HG03565 (cell line): ENCODE data around the gene IL6R.

ENCODE experiments used
- ATAC-seq: cut with Tn5 transposase; IDR thresholded peaks from one replicate; pipeline ENCODE4 v1.9.1; 2021; ENCODE audit warnings: mild to moderate bottlenecking, moderate library complexity; ENCODE audit not compliant: unreplicated experiment

Gene IL6R

DNA sequence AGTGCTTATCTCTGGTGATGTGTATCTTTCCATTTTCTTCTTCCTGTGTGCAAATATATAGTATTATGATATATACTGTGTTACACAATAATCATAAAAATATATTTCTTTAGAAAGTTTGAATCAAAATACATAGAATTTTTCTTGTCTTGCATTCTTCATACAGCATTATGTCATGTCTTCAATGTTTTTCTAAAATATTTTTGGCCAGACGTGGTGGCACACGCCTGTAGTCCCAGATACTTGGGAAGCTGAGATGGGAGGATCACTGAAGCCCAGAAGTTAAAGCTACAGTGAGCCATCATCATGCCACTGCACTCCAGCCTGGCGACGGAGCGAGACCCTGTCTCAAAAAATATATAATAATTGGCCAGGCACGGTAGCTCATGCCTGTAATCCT lies 41.6 kb downstream of the IL6R start:
- ATAC-seq: no peak

DNA sequence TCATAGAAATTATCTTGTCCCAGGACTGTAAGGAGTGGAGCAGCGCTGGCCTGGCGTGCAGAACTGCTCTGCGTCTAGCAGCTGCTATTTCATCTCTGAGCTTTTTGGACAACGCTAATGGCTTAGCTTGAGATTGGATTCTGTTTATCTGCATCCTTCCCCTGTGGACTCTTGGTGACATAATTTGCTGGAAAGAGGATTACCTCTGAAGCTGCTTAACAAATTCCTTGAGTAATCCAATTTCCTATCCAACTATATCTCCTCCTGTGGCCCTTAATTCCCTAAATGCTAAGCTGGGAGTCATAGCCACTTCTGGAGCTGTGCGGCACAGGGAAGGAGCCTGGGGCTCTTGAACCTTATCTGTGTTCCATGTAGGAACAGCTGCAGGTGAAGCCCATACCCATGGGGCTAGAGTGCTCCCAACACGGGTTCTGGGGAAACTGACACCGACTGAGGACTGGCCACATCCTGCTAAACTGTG lies 43.2 kb downstream of the IL6R start:
- no peak for ATAC-seq

DNA sequence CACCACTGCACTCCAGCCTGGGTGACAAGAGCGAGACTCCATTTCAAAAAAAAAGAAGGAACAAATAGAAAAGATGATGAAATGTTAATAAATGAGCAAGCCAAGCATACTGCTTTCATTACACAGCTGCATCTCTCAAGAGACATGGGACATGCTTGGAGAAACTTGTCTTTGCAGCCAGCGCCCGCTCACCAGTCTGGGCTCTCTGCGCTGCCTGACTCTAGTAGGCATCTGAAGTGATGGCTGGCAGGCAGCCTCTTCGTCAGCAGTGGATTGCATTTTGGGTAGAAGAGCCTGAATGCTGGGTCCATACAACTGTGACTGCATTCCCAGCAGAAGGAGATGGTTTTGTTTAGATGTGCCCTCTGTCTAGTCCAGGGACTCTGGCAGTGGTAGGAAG lies 48.0 kb downstream of the IL6R start:
- no peak for ATAC-seq

DNA sequence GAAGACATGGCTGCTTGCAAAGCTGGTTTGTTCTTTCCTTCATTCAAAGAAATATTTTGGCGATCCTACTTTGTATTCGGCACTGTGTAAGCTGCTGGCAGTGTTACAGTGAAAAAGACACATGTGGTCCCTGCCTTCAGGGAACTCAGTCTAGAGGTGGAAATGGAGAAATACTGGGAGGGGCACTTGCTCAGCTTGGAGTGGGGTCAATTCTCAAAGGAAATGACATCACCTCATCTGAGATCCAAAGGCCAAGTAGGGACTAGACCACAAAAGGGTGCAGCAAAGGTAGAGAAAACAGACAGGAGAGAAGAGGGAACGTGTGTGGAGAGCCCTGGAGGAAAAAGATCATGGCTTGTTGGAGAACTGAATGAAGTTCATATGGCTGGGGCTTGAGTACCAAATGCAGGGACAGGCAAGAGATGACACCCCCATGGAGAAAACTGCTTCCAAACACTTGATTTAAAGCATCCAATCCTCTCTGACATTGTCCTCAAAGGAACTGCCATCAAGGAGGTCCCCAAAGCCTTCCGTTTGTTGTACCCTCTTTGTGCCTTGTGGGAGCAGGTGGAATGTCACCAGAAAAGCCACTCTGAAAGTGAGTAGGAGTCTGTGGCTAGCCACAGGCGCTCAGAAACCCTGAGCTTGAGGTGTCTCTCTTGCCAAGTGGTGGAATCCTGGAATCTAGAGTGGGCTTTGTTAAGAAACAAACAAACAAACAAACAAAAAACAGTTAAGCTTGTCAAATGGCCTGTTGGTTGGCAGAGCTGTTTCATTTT lies 48.6 kb downstream of the IL6R start:
- ATAC-seq: no peak

DNA sequence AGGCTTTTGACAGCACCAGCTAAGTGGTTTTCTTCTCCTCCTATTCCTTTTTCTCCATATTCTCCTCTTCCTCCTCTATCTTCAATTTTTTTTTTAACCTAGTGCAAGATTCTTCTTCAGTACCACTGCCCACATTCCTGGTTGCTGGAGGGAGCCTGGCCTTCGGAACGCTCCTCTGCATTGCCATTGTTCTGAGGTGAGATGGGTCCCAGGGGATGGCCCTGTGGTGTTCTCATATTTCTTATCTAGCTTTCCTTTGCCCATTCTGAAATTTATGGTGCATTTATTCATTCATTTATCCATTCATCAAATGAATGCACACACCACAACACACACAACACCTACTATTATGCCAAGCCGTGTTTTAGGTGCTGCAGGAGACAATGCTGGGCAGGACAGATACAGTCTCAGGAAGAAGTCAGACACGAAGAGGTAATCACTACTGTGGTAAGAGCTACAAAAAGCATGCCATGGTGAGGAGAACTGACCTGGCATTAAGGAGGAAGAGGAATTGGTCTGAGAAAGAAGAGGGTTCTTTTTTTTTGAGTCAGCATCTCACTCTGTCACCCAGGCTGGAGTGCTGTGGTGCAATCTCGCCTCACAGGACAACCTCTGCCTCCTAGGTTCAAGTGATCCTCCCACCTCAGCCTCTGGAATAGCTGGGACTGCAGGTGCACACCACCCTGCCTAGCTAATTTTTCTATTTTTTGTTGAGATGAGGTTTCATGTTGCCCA lies 49.4 kb downstream of the IL6R start:
- ATAC-seq: no peak

DNA sequence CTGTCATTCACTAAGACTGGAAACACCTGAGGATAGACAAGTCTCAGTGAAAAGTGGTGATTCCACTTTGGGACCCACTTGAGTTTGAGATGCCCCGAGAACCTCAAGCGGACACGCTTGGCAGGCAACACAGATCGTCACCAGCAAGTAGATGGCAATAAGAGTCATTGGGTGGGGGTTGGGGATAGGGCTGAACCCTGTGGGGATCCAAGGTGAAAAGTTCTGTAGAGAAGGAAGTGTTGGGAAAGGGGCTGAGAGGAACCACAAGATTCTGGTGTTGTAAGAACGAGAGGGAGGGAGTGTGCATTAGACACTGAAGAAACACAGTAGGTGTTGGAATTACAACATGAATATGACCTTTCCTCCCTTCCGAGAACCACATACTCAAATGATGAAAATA lies 51.5 kb downstream of the IL6R start:
- ATAC-seq: no peak

DNA sequence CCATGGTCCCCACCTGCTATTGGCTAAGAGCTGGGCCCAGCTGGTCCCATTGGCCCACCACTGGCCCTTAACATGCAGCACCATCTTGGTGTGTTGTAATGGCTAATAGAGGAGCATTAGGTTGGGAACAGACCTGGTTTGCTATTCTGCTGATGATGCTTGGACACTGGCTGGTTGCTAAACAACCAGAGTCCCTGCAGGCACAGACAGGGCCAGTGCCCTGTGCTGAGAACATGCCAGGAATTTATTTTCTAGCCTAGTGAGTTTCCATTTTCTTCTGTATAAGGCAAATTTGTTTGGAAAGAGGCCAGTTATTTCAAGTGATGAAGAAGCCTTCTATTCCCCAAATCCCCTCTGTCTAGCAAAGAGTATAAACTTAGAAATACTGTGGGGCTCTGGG lies 53.9 kb downstream of the IL6R start:
- no peak for ATAC-seq

DNA sequence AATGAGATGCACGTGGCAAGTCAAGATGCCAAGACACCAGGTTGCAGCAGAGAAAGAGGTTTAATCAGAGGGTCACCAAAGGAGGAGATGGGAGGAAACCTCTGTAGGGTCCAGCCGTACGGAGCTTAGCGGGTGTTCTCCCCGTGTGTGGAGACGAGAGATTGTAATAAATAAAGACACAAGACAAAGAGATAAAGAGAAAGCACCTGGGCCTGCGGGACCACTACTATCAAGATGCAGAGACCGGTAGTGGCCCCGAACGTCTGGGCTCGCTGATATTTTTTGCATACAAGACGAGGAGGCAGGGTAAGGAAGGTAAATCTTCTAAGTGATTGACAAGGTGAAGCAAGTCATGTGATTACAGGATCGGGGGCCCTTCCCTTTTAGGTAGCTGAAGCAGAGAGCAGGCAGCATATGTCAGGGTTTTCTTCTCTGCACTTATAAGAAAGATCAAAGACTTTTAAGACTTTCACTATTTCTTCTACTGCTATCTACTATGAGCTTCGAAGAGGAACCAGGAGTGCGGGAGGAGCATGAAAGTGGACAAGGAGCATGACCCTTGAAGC lies 55.6 kb downstream of the IL6R start:
- ATAC-seq: no peak

DNA sequence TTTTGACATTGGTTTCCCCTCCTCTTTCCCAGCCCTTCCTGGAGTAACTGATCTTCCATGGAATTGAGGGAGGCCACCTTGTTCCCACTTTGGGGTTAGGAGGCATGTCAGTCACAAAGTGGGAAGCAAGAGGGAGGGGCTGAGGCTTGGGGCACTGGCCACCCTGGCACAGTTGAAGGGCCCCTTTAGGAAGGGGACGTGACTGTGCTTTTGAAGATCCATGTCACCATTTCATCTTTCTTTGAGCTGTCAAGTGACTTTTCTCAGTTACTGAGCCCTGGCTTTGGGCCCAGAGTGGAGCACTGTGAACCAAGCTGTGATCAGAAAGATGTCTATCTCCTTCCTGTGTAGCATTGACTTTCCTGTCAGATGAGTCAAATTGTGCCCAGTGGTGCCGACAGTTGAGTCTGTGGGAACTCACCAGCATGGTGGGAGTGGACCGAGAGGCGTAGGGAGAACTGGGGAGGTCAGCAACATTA lies 58.4 kb downstream of the IL6R start:
- no peak for ATAC-seq

DNA sequence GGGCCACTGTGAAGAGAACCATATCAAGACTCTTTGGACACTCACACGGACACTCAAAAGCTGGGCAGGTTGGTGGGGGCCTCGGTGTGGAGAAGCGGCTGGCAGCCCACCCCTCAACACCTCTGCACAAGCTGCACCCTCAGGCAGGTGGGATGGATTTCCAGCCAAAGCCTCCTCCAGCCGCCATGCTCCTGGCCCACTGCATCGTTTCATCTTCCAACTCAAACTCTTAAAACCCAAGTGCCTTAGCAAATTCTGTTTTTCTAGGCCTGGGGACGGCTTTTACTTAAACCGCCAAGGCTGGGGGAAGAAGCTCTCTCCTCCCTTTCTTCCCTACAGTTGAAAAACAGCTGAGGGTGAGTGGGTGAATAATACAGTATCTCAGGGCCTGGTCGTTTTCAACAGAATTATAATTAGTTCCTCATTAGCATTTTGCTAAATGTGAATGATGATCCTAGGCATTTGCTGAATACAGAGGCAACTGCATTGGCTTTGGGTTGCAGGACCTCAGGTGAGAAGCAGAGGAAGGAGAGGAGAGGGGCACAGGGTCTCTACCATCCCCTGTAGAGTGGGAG lies 60.6 kb downstream of the IL6R start:
- no peak for ATAC-seq

DNA sequence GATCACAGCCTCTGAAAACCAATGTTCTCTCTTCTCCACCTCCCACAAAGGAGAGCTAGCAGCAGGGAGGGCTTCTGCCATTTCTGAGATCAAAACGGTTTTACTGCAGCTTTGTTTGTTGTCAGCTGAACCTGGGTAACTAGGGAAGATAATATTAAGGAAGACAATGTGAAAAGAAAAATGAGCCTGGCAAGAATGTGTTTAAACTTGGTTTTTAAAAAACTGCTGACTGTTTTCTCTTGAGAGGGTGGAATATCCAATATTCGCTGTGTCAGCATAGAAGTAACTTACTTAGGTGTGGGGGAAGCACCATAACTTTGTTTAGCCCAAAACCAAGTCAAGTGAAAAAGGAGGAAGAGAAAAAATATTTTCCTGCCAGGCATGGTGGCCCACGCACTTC lies 61.1 kb downstream of the IL6R start:
- ATAC-seq: no peak

DNA sequence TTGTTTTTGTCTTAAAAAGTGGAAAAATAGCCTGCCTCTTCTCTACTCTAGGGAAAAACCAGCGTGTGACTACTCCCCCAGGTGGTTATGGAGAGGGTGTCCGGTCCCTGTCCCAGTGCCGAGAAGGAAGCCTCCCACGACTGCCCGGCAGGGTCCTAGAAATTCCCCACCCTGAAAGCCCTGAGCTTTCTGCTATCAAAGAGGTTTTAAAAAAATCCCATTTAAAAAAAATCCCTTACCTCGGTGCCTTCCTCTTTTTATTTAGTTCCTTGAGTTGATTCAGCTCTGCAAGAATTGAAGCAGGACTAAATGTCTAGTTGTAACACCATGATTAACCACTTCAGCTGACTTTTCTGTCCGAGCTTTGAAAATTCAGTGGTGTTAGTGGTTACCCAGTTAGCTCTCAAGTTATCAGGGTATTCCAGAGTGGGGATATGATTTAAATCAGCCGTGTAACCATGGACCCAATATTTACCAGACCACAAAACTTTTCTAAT lies 61.8 kb downstream of the IL6R start:
- no peak for ATAC-seq

DNA sequence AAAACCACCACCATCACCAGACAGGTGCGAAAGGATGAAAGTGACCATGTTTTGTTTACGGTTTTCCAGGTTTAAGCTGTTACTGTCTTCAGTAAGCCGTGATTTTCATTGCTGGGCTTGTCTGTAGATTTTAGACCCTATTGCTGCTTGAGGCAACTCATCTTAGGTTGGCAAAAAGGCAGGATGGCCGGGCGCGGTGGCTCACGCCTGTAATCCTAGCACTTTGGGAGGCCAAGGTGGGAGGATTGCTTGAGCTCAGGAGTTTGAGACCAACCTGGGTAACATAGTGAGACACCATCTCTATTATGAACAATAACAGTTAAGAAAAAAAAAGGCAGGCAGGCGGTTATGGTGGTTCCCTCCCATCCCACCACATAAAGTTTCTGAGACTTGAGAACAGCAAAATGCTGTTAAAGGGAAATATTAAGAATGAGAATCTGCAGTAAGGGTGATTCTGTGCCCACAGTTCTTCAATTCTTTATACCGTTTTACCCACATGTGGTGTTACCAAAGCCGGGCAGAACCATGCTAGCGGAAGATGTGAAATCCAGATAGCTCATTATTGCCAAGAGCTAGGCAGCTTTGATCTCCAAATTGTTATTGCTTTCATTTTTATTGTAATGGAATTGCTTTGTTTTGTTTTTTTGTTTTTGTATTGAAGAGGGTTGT lies 62.4 kb downstream of the IL6R start:
- no peak for ATAC-seq

DNA sequence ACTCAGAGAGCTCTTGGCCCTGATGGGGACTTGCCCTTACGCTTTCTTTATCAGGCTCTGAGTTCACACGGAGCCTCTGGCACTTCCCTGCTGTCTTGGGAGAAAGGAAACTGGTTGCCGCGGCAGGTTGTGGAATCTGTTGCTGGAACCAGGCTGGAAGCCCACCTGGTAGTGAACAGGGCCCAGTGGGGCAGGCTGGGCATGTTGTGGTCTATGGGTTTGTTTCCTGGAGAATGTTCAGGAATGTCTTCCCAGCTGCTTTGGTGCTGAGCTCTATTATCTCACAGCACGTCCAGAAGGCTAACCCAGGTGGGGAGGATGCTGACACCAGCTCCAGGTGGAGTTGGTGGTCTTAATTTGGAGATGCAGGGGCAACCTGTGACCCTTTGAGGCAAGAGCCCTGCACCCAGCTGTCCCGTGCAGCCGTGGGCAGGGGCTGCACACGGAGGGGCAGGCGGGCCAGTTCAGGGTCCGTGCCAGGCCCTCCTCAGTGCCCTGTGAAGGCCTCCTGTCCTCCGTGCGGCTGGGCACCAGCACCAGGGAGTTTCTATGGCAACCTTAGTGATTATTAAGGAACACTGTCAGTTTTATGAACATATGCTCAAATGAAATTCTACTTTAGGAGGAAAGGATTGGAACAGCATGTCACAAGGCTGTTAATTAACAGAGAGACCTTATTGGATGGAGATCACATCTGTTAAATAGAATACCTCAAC lies 63.5 kb downstream of the IL6R start:
- ATAC-seq: no peak

DNA sequence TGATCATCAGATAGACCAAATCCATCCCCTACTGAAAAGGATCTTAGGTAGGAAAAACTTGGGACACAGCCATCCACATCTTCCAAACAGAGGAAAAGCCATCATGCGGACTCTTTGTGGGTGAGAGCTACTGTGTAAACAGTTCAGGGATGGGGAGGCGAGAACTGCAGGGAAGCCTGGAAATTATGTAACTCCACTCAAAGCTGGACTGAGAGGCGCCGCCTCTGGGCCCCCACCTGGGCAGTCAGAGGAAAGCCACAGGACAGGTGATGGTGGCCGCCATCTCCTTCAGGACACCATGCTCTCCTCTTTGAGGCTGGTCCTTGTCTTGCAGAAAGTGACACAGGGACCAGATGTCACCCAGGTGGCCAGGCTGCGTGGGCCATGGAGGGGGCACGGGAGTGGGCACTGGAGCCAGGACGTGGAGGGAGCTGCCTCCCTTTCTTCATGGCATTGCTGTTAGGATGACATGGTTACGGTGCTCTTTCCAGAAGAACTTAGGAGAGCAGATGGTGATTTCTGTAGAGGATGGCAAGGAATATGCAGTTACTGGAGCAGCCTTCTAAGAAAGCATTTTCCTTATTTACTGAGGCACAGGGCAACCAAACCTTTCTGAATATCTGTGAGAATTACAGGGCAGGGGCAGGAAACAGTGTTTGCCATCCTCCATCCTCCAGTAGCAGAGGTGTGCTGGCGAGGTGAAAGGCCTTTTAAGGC lies 64.9 kb downstream of the IL6R start:
- no peak for ATAC-seq

DNA sequence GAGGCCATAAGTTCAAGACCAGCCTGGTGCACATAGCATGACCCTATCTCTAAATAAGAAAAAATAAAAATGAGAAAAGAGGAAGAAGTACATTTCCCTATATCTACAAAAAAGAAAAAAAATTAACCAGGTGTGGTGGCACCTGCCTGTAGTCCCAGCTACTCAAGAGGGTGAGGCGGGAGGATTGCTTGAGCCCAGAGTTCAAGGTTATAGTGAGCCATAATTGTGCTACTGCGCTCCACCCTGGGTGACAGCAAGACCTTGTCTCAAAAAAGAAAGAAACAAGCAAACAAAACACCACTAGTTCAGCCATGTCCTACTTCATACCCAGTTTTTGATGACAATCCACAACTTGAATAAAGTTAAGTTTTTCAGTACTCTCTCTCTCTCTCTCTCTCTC lies 66.2 kb downstream of the IL6R start:
- no peak for ATAC-seq

DNA sequence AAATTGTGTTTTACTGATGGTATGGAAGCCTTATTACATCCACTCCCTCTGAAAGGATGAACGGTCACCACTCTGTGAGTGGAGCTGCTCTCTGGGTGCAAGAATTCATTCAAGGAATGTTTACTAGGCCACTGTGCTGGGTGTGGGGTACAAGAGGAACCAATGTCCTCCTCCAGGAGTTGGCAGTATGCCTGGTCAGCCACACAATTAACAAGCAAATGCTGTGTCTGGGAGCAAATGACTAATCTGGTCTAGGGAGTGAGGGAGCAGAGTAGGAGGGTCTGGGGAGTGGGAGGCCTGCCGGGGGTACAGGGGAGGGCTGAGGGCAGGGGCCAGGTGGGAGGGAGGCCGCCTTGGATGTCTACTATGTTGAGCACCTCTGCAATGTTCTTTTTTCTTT lies 69.7 kb downstream of the IL6R start:
- no peak for ATAC-seq

DNA sequence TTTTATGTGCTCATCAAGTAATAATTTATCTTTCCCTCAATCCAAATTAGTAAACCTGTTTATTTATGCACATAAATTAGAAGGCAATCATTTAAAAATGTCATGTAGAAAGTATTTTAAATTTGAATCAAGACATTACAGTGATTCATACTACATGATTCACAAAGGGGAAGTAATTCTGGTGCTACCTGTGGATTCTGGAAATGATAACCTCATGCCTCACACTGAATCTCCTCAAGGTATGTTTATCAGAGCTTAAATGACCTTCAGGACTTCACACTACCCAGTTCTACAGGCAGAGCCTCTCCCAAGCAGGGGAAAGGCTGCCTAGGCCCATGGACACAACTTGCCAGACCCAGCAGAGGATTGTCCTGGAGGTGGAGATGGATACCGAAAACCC lies 71.6 kb downstream of the IL6R start:
- no peak for ATAC-seq

DNA sequence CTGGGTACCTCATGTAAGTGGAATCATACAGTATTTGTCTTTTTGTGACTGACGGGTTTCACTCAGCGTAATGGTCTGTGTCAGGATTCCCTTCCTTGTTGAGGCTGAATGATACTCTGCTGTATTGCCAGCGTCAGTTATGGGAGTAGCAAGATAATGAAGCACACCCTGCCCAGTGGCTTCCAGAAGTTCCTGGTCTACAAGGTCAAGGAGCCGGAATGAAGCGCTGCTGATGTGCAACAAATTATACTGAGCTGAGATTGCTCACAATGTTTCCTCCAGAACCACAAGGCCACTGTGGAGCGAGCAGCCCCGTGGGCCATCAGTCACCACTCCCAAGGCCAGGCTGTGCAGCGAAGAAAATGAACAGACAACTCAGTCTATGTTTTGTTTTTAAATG lies 72.9 kb downstream of the IL6R start:
- ATAC-seq: no peak

DNA sequence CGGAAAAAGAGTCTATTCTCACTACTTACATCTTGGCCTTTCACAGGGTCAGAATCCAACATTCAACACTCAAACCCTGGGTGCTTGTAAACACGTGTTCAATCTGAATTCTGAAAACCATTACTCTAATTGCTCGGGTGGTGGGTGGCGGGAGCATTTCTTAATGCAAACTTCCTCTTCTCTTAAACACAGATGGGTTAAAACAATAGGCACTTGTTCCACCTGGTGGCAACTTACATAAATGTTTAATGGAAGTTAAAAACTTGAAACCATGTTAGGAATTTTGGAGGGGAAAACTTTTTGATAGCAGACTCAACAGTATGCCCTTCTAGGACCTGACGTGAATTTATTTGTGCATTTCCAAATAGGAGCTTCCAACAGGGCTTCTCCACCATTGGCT lies 73.5 kb downstream of the IL6R start:
- no peak for ATAC-seq
